Measurements from ENCODE around the gene LPO. TPM values are rescaled to one million over a fixed set of nuclear protein-coding genes. Genes with fewer than 3 reads are reported as not detected.

Gene LPO
- total RNA-seq, 1 experiment from 2014 or later: 0.20 TPM

GRCh38 chr17:58264407-58265103 lies 26.2 kb downstream of the LPO start:
- ChIA-PET POLR2A (interaction anchor here (0.6 kb wide), 1 partner anchor 625 kb away, joined by 3 read pairs; no protein-coding TSS in a partner anchor), CTCF (interaction anchor here (0.6 to 1.5 kb wide), 4 partner anchors 10 to 210 kb away, joined by 3 to 6 read pairs (median 4); no protein-coding TSS in a partner anchor)
- no peak overlapping the region for H3K4me3 Mint-ChIP-seq
- TF ChIP-seq AR (CRISPR knock-in tag; IDR thresholded peaks at IDR 0.05) (no peak), NR2C2 (CRISPR knock-in tag; IDR thresholded peaks at IDR 0.05) (no peak), JAZF1 (CRISPR knock-in tag; IDR thresholded peaks at IDR 0.05) (no peak), ZNF532 (CRISPR knock-in tag; IDR thresholded peaks at IDR 0.05; ENCODE audit: borderline replicate concordance) (no peak), EMX1 (CRISPR knock-in tag; IDR thresholded peaks at IDR 0.05) (no peak), SMAD3 (CRISPR knock-in tag; IDR thresholded peaks at IDR 0.05; ENCODE audit: borderline replicate concordance) (no peak), SOX15 (CRISPR knock-in tag; IDR thresholded peaks at IDR 0.05) (no peak)
- TF ChIP-seq, protein P1, sequence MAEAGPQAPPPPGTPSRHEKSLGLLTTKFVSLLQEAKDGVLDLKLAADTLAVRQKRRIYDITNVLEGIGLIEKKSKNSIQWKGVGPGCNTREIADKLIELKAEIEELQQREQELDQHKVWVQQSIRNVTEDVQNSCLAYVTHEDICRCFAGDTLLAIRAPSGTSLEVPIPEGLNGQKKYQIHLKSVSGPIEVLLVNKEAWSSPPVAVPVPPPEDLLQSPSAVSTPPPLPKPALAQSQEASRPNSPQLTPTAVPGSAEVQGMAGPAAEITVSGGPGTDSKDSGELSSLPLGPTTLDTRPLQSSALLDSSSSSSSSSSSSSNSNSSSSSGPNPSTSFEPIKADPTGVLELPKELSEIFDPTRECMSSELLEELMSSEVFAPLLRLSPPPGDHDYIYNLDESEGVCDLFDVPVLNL (CRISPR knock-in tag; IDR thresholded peaks at IDR 0.05; ENCODE audit: borderline replicate concordance, low read depth): no peak
- no peaks in the 10 kb centered on the region for H3K4me1 Mint-ChIP-seq
- H3K36me3 Mint-ChIP-seq: no peaks in the 10 kb centered on the region
- ATAC-seq: no peak
- H3K27me3 Mint-ChIP-seq (ENCODE audit: low read depth): peaks cover 61% of the 10 kb centered on the region
- no peak for DNase-seq (ENCODE audit: low spot score)
- no peaks in the 10 kb centered on the region for H3K9me3 Mint-ChIP-seq
- no peak overlapping the region for H3K27ac Mint-ChIP-seq

GRCh38 chr17:58265271-58265670 lies 26.9 kb downstream of the LPO start:
- DNase-seq (ENCODE audit: low spot score) (no peak), ATAC-seq (no peak)
- Mint-ChIP-seq H3K9me3 (no peaks in the 10 kb centered on the region), H3K27me3 (ENCODE audit: low read depth) (peaks cover 54% of the 10 kb centered on the region), H3K36me3 (no peaks in the 10 kb centered on the region), H3K27ac (no peak overlapping the region), H3K4me1 (no peaks in the 10 kb centered on the region), H3K4me3 (no peak overlapping the region)
- ChIA-PET POLR2A (interaction anchor here (0.6 kb wide), 1 partner anchor 625 kb away, joined by 3 read pairs; no protein-coding TSS in a partner anchor), CTCF (interaction anchor here (0.6 kb wide), 2 partner anchors 184 to 210 kb away, joined by 3 read pairs; no protein-coding TSS in a partner anchor)
- TF ChIP-seq ATF6 (CRISPR knock-in tag; IDR thresholded peaks at IDR 0.05): no peak
- TF ChIP-seq SMAD4 (CRISPR knock-in tag; IDR thresholded peaks at IDR 0.05): no peak
- no peak for TF ChIP-seq KAT7 (CRISPR knock-in tag; IDR thresholded peaks at IDR 0.05; ENCODE audit: borderline replicate concordance)
- no peak for TF ChIP-seq PRRX2 (CRISPR knock-in tag; IDR thresholded peaks at IDR 0.05)
- no peak for TF ChIP-seq MXD4 (CRISPR knock-in tag; IDR thresholded peaks at IDR 0.05; ENCODE audit: borderline replicate concordance)
- no peak for TF ChIP-seq MLX (CRISPR knock-in tag; IDR thresholded peaks at IDR 0.05)
- TF ChIP-seq ZNF281 (CRISPR knock-in tag; IDR thresholded peaks at IDR 0.05): no peak
- no peak for TF ChIP-seq HMGA2 (CRISPR knock-in tag; IDR thresholded peaks at IDR 0.05)
